ENCODE results near the gene PEX12. TPM values are rescaled to one million over a fixed set of nuclear protein-coding genes. Genes with fewer than 3 reads are reported as not detected.

Gene PEX12
- total and polyA plus RNA-seq, 9 of the 15 experiments (the other 6 are each of a cell fraction or from before 2014, with no cell fraction given), result 4.0 to 12.4 (median 6.4) TPM

GRCh38 chr17:35578197-35578928 is at the start of gene PEX12 (continued):
- TF ChIP-seq, protein P1, sequence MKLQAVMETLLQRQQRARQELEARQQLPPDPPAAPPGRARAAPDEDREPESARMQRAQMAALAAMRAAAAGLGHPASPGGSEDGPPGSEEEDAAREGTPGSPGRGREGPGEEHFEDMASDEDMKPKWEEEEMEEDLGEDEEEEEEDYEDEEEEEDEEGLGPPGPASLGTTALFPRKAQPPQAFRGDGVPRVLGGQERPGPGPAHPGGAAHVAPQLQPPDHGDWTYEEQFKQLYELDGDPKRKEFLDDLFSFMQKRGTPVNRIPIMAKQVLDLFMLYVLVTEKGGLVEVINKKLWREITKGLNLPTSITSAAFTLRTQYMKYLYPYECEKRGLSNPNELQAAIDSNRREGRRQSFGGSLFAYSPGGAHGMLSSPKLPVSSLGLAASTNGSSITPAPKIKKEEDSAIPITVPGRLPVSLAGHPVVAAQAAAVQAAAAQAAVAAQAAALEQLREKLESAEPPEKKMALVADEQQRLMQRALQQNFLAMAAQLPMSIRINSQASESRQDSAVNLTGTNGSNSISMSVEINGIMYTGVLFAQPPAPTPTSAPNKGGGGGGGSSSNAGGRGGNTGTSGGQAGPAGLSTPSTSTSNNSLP (IDR thresholded peaks at IDR 0.05; ENCODE audit: borderline replicate concordance, low read depth, low read length), result peak; percentile 62; the same call in 1 of the 2 replicates
- TF ChIP-seq UBTF (IDR thresholded peaks at IDR 0.05; ENCODE audit: borderline replicate concordance in 1 of 2, low read depth in 2 of 2, low read length in 2 of 2), result 0 out of 4 replicates have a peak, but pooled peaks of 1 of the 2 experiments have one; percentile 52
- no peak for TF ChIP-seq SREBF1 (IDR thresholded peaks at IDR 0.05; ENCODE audit: borderline replicate concordance, low read depth, low read length)
- TF ChIP-seq NR2C2 (CRISPR knock-in tag; IDR thresholded peaks at IDR 0.05), result peak; percentile 88
- TF ChIP-seq NR2C2 (tag; IDR thresholded peaks at IDR 0.05), result peak; percentile 100
- TF ChIP-seq, protein P2, sequence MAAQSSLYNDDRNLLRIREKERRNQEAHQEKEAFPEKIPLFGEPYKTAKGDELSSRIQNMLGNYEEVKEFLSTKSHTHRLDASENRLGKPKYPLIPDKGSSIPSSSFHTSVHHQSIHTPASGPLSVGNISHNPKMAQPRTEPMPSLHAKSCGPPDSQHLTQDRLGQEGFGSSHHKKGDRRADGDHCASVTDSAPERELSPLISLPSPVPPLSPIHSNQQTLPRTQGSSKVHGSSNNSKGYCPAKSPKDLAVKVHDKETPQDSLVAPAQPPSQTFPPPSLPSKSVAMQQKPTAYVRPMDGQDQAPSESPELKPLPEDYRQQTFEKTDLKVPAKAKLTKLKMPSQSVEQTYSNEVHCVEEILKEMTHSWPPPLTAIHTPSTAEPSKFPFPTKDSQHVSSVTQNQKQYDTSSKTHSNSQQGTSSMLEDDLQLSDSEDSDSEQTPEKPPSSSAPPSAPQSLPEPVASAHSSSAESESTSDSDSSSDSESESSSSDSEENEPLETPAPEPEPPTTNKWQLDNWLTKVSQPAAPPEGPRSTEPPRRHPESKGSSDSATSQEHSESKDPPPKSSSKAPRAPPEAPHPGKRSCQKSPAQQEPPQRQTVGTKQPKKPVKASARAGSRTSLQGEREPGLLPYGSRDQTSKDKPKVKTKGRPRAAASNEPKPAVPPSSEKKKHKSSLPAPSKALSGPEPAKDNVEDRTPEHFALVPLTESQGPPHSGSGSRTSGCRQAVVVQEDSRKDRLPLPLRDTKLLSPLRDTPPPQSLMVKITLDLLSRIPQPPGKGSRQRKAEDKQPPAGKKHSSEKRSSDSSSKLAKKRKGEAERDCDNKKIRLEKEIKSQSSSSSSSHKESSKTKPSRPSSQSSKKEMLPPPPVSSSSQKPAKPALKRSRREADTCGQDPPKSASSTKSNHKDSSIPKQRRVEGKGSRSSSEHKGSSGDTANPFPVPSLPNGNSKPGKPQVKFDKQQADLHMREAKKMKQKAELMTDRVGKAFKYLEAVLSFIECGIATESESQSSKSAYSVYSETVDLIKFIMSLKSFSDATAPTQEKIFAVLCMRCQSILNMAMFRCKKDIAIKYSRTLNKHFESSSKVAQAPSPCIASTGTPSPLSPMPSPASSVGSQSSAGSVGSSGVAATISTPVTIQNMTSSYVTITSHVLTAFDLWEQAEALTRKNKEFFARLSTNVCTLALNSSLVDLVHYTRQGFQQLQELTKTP (IDR thresholded peaks at IDR 0.05; ENCODE audit: low read depth in 1 of 2, partially characterized antibody in 2 of 2), result peak in 1 of 2 experiments; percentile 37
- TF ChIP-seq, protein P3, sequence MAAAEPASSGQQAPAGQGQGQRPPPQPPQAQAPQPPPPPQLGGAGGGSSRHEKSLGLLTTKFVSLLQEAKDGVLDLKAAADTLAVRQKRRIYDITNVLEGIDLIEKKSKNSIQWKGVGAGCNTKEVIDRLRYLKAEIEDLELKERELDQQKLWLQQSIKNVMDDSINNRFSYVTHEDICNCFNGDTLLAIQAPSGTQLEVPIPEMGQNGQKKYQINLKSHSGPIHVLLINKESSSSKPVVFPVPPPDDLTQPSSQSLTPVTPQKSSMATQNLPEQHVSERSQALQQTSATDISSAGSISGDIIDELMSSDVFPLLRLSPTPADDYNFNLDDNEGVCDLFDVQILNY (CRISPR knock-in tag; IDR thresholded peaks at IDR 0.05), result no peak
- no peak for TF ChIP-seq CBX5 (IDR thresholded peaks at IDR 0.05; ENCODE audit: borderline replicate concordance, low read depth)
- no peak for TF ChIP-seq PTTG1 (tag; IDR thresholded peaks at IDR 0.05; ENCODE audit: low read depth)
- TF ChIP-seq, protein P4, sequence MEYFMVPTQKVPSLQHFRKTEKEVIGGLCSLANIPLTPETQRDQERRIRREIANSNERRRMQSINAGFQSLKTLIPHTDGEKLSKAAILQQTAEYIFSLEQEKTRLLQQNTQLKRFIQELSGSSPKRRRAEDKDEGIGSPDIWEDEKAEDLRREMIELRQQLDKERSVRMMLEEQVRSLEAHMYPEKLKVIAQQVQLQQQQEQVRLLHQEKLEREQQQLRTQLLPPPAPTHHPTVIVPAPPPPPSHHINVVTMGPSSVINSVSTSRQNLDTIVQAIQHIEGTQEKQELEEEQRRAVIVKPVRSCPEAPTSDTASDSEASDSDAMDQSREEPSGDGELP (CRISPR knock-in tag; IDR thresholded peaks at IDR 0.05; ENCODE audit: borderline replicate concordance), result peak; percentile 94
- no peak; the same call in 1 of the 2 replicates for TF ChIP-seq ATF1 (CRISPR knock-in tag; IDR thresholded peaks at IDR 0.05)
- TF ChIP-seq ATF1 (tag; IDR thresholded peaks at IDR 0.05), result peak; percentile 97
- TF ChIP-seq ZNF445 (CRISPR knock-in tag; IDR thresholded peaks at IDR 0.05; ENCODE audit: low read depth), result no peak
- TF ChIP-seq U2AF2 (optimal IDR thresholded peaks at IDR 0.05; ENCODE audit: low read depth, low read length), result no peak
- no peak for TF ChIP-seq NUFIP1 (IDR thresholded peaks at IDR 0.05; ENCODE audit: partially characterized antibody)
- TF ChIP-seq GABPB1 (CRISPR knock-in tag; IDR thresholded peaks at IDR 0.05), result peak; percentile 90

Measured in K562 (cell line).